Activated T-cell treated with anti-CD3 and anti-CD28 coated beads for 48 hours (primary cell): Measurements from ENCODE around the gene PLCL2.

Source experiments
- DNase-seq: peaks from one replicate; pipeline ENCODE4 v3.0.0-alpha.2; 2020; ENCODE audit warnings: low read depth

Gene PLCL2

GRCh38 chr3:17047894-17048293 lies 163.1 kb downstream of the PLCL2 start:
- no peak for DNase-seq

GRCh38 chr3:17050071-17050470 lies 165.3 kb downstream of the PLCL2 start:
- no peak for DNase-seq

GRCh38 chr3:17050506-17050905 lies 165.8 kb downstream of the PLCL2 start:
- no peak for DNase-seq

GRCh38 chr3:17052363-17052762 lies 167.6 kb downstream of the PLCL2 start:
- DNase-seq = no peak

GRCh38 chr3:17054301-17054981 lies 169.7 kb downstream of the PLCL2 start:
- no peak for DNase-seq

- DNase-seq = no peak
These were observed 170.2 kb downstream of the PLCL2 start for GRCh38 chr3:17054982-17055343.

GRCh38 chr3:17055374-17056276 lies 170.9 kb downstream of the PLCL2 start:
- no peak for DNase-seq

- DNase-seq = no peak
These were observed 172.6 kb downstream of the PLCL2 start for GRCh38 chr3:17057321-17057720.

GRCh38 chr3:17059989-17060550 lies 175.3 kb downstream of the PLCL2 start:
- no peak for DNase-seq

- DNase-seq = no peak
These were observed 176.2 kb downstream of the PLCL2 start for GRCh38 chr3:17061005-17061404.

- DNase-seq = no peak
These were observed 178.0 kb downstream of the PLCL2 start for GRCh38 chr3:17062736-17063135.

- DNase-seq = no peak
These were observed 178.8 kb downstream of the PLCL2 start for GRCh38 chr3:17063596-17063995.

- no peak for DNase-seq
These were observed 180.6 kb downstream of the PLCL2 start for GRCh38 chr3:17065315-17065714.

GRCh38 chr3:17065881-17066280 lies 181.1 kb downstream of the PLCL2 start:
- no peak for DNase-seq

GRCh38 chr3:17069754-17070153 lies 185.0 kb downstream of the PLCL2 start:
- DNase-seq = no peak

- no peak for DNase-seq
These were observed 185.6 kb downstream of the PLCL2 start for GRCh38 chr3:17070161-17070959.

- DNase-seq = no peak
These were observed 189.8 kb downstream of the PLCL2 start for GRCh38 chr3:17074559-17074958.

GRCh38 chr3:17075358-17075757 lies 190.6 kb downstream of the PLCL2 start:
- DNase-seq = no peak

- DNase-seq = no peak
These were observed 191.2 kb downstream of the PLCL2 start for GRCh38 chr3:17075907-17076306.

- no peak for DNase-seq
These were observed 192.3 kb downstream of the PLCL2 start for GRCh38 chr3:17076940-17077605.

- DNase-seq = no peak
These were observed 192.9 kb downstream of the PLCL2 start for GRCh38 chr3:17077606-17078005.
